Measurements from ENCODE around the gene LPXN.

Gene LPXN

DNA sequence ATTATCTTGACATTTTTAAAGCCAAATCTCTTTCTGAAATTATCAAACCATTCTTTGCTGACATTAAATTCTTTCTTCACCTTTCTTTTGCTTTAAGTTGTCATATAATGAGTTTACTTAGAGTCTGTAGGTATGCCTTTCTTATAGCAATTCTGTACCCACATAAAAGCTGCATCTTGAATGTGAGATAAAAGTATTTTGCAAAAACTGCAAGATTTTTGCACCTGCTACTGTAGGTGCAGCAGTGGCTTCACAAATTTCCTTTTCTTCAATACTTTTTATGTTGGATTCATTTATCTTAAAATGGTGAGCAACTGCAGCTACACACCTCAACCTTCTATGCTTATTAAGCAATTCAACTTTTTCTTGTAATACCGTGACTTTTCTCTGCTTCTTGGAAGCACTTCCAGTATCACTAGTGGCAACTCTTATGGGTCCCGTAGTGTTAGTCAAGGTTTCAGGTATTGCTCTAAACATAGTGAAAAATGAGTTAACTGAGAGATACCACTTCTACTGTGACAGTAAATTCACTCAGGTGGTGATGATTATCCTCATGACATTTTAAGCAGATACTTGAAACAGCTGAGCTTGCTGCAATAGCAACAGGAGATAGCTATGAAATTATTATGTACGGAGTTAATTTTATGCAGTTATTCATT lies 22.0 kb upstream of the LPXN start:
- Histone ChIP-seq H2AFZ (ENCODE audit: low read length) (no peak overlapping the region), H3K36me3 (ENCODE audit: insufficient read depth, low read length) (peaks cover 55% of the 10 kb centered on the region), H3K9me3 (ENCODE audit: low read length) (no peaks in the 10 kb centered on the region), H3F3A (ENCODE audit: insufficient read depth, low read length) (no peaks in the 10 kb centered on the region), H3K27me3 (ENCODE audit: insufficient read depth, low read length) (no peaks in the 10 kb centered on the region), H4K20me1 (ENCODE audit: insufficient read depth, low read length) (0 out of 2 replicates have a peak, but pooled peaks cover 2% of the 10 kb centered on the region), H3K79me2 (ENCODE audit: insufficient read depth, low read length) (peaks cover 98% of the 10 kb centered on the region), H3K9ac (ENCODE audit: low read length) (no peak overlapping the region), H3K9me2 (ENCODE audit: low read depth, low read length) (no peaks in the 10 kb centered on the region), H3K4me3 (ENCODE audit: low read depth, low read length, poor library complexity, severe bottlenecking) (no peak overlapping the region), H3K4me2 (ENCODE audit: low read length) (no peak overlapping the region), H3K27ac (ENCODE audit: low read depth, low read length, poor library complexity, severe bottlenecking) (no peak overlapping the region), H3K4me1 (ENCODE audit: insufficient read depth, low read length, severe bottlenecking) (peaks cover 39% of the 10 kb centered on the region)
- TF ChIP-seq EZH2 (IDR thresholded peaks at IDR 0.05; ENCODE audit: borderline replicate concordance, low read length) = no peak
- TF ChIP-seq CTCF (IDR thresholded peaks at IDR 0.05; ENCODE audit: low read length) = no peak

DNA sequence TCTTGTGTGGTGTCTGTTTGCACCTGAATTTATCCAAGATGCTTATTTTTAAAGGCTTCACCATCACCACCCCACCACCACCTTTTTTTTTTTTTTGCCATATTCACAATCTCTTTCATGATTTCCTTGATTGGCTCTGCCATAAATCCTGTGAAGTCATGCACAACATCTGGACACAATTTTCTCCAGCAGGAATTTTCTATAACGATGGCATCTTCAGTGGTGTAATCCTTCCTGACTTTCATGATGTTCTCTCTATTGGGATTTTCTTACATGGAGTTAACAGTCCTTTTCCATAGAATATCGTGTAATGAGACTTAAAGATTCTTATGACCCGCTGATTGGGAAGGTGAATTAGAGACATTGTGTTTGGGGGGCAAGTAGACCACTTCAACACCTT lies 21.0 kb upstream of the LPXN start:
- Histone ChIP-seq H4K20me1 (ENCODE audit: insufficient read depth, low read length) (0 out of 2 replicates have a peak, but pooled peaks cover 2% of the 10 kb centered on the region), H3K4me2 (ENCODE audit: low read length) (no peak overlapping the region), H3K9me3 (ENCODE audit: low read length) (no peaks in the 10 kb centered on the region), H3F3A (ENCODE audit: insufficient read depth, low read length) (no peaks in the 10 kb centered on the region), H3K79me2 (ENCODE audit: insufficient read depth, low read length) (peaks cover 95% of the 10 kb centered on the region), H3K27me3 (ENCODE audit: insufficient read depth, low read length) (no peaks in the 10 kb centered on the region), H3K9ac (ENCODE audit: low read length) (no peak overlapping the region), H3K36me3 (ENCODE audit: insufficient read depth, low read length) (peaks cover 59% of the 10 kb centered on the region), H3K4me3 (ENCODE audit: low read depth, low read length, poor library complexity, severe bottlenecking) (no peak overlapping the region), H3K27ac (ENCODE audit: low read depth, low read length, poor library complexity, severe bottlenecking) (peak overlapping the region; percentile 63), H3K9me2 (ENCODE audit: low read depth, low read length) (no peaks in the 10 kb centered on the region), H3K4me1 (ENCODE audit: insufficient read depth, low read length, severe bottlenecking) (peaks cover 39% of the 10 kb centered on the region), H2AFZ (ENCODE audit: low read length) (no peak overlapping the region)
- TF ChIP-seq CTCF (IDR thresholded peaks at IDR 0.05; ENCODE audit: low read length) (no peak), EZH2 (IDR thresholded peaks at IDR 0.05; ENCODE audit: borderline replicate concordance, low read length) (no peak)

- no peak overlapping the region for H3K4me2 ChIP-seq (ENCODE audit: low read length)
- H3K27ac ChIP-seq (ENCODE audit: low read depth, low read length, poor library complexity, severe bottlenecking) = no peak overlapping the region
- peaks cover 64% of the 10 kb centered on the region for H3K36me3 ChIP-seq (ENCODE audit: insufficient read depth, low read length)
- TF ChIP-seq EZH2 (IDR thresholded peaks at IDR 0.05; ENCODE audit: borderline replicate concordance, low read length) (no peak), CTCF (IDR thresholded peaks at IDR 0.05; ENCODE audit: low read length) (no peak)
- no peak overlapping the region for H3K9ac ChIP-seq (ENCODE audit: low read length)
- H3K4me1 ChIP-seq (ENCODE audit: insufficient read depth, low read length, severe bottlenecking) = peaks cover 39% of the 10 kb centered on the region
- no peak overlapping the region for H3K4me3 ChIP-seq (ENCODE audit: low read depth, low read length, poor library complexity, severe bottlenecking)
- H3K9me3 ChIP-seq (ENCODE audit: low read length) = no peaks in the 10 kb centered on the region
- peaks cover 94% of the 10 kb centered on the region for H3K79me2 ChIP-seq (ENCODE audit: insufficient read depth, low read length)
- no peaks in the 10 kb centered on the region for H4K20me1 ChIP-seq (ENCODE audit: insufficient read depth, low read length)
- no peaks in the 10 kb centered on the region for H3K9me2 ChIP-seq (ENCODE audit: low read depth, low read length)
- no peak overlapping the region for H2AFZ ChIP-seq (ENCODE audit: low read length)
- H3F3A ChIP-seq (ENCODE audit: insufficient read depth, low read length) = no peaks in the 10 kb centered on the region
- no peaks in the 10 kb centered on the region for H3K27me3 ChIP-seq (ENCODE audit: insufficient read depth, low read length)
These were observed 19.2 kb upstream of the LPXN start for GRCh38 chr11:58594826-58595225.

Data from OCI-LY1 (cell line).